Measurements from ENCODE around the gene CLSTN3.
"Not testable (repeated sequence)": the region's sequence is repeated elsewhere in the genome, so short reads cannot be mapped to it uniquely, and the experiment has no call there.

CLSTN3 gene

GRCh38 chr12:7106082-7106481, 24.1 kb upstream of the CLSTN3 start:
- DNase-seq: no peak

GRCh38 chr12:7107181-7107580, 23.0 kb upstream of the CLSTN3 start:
- DNase-seq: not testable (repeated sequence)

GRCh38 chr12:7107636-7108002, 22.6 kb upstream of the CLSTN3 start:
- DNase-seq: no peak

GRCh38 chr12:7108003-7108795, 22.0 kb upstream of the CLSTN3 start:
- DNase-seq: peak; percentile 75

DNA sequence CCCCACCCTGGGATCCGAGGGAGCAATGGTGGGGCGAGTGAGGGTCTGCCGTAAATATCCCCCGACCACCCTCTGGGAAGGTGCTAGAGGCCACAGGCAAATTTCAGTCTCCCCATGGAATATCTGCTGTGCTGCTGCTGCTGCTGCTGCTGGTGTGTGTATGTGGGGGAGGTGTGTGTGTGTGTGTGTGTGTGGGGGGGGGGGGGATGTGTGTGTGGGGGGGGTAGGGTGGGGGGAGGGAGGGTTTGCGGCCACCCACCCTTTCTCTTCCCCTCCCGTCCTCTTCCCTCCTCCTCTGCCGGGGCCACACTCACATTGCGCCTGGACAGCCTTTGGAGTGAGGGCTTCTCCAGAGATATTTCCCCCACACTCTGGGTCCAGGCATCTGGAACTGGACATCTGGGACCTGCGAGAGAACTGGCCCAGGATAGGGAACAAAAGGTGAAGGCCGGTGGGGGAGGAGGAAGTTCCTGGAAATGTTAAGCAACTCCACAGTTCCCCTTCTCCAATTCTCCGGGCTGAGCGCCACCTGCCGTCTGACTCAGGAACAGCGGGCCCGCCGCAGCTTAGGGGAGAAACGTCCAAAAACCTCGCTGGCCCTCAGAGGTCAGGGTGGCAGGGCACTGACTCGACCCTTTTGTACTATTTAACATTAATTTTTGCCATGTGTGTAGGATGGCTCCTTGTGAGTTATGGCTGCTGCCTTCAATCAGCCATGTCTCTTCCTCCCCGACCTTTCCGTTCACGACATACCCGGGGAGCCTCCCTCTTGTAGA, 21.2 kb upstream of the CLSTN3 start, which contains the start of gene C1RL:
Gene C1RL, minus strand, starts transcription at position 419 of the 776 bp plus-strand sequence. Its CDS starts 34 bp downstream, at position 385.
- peak; percentile 95 for DNase-seq

DNA sequence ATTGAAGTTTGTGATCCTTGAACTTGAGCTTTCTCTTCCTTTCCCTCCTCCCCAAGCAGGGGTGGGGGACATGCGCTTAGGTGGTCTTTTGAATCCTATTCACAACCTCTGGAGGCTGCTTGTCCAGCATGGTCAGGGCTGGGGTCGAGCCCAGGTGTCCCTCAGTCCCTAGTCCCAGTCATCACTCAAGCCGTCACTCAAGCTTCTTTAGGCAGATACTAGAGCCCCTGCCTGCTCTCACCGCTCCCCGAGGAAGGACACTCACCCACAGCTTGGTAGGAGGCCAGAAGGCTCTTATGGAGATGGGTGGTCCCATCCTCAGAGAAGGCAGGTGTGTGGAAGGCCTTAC, 20.6 kb upstream of the CLSTN3 start:
- DNase-seq: no peak

- DNase-seq: no peak
These were observed 19.5 kb upstream of the CLSTN3 start for GRCh38 chr12:7110661-7111060.

DNA sequence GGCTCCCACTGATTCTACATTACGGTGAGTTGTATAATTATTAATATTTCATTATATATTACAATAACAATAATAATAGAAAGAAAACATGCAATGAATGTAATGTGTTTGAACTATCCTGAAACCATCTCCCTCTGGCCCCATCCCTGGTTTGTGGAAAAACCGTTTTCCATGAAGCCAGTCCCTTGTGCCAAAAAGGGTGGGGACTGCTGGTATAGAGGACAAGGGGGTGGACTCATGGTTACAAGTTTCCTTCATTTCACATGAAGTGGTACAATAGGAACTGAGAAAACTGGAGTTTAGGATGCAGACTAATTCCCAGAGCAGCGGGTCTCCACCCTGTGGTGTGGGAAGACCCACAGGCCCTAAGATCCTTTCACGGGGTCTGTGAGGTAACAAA, 18.1 kb upstream of the CLSTN3 start:
- no peak for DNase-seq

DNA sequence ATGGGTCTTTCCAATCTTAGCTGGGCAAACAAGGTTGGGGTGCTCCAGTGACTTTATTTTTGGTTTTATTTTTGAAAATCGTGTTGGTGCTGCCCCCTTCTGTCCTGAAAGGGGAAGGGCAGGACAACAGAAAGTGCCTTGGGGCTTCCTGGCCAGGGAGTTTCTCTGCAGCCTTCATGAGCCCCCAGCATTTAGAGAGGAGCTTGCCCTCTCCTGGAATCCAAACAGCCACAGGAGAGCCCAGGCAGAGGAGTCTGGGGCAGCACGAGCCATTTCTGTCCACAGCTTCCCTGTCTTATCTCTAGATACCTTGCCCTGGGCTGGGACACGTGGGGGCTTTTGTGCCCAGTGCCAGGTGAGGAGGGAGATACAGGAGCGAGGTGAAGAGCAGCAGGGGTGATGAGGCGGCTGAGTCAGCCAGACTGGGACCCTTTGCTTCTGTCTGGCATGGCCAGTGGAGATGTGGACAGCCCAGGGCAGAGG, 16.7 kb upstream of the CLSTN3 start:
- DNase-seq: peak; percentile 89

GRCh38 chr12:7114008-7114407, 16.2 kb upstream of the CLSTN3 start:
- no peak for DNase-seq

DNA sequence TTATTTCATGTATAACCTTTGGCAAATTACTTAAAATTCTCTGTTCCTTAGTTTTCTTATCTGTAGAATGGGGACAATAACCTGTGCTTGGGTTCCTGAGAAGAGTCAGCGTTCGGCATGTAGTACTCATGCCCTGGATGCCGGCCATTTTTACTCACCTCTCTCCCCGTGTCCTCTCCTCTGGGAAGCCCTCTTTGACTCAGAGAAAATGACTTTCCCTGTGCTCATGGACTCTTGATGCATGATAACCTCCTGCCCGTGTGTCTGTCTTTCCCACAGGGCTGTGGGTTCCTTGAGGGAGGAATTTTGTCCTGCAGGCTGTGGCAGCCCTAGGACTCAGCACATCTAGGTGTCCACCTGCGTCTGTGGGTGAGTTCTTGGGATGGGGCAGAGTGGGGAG, 15.3 kb upstream of the CLSTN3 start:
- DNase-seq: no peak

DNA sequence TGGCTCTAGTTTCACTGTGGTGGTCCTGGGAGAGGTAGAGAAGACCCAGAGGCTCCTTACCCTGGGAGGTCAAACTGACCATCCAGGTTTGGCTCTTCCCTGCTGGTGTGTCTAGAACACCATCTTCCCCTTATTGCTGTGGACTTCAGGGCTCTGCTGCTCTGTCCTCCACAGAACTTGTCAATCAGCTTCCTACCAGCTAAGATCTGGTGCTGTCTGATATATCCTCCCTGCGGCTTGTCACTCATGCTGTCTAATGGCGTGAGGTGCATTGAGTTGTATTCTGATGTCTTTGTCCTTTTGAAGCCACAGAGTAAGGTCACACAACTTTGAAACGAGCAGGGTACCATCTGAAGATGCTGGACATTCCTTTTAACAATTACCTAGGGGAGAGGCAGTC, 14.0 kb upstream of the CLSTN3 start:
- DNase-seq: no peak

DNA sequence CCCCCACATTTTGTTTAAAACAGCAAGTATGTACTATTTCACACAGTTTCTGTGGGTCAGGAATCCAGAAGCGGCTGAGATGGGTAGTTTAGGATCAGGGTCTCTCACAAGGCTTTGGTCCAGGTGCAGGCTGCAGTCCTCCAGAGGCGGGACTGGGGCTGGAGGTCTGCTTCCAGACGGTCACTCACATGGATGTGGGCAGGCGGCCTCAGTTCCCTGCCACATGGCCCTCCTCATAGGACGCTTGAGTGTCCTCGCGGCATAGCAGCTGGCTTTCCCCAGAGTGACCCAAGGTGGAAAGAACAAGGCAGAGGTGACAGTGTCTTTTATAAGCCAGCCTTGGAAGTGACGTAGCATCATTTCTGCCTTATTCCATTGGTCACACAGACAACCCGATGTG, 13.3 kb upstream of the CLSTN3 start:
- DNase-seq: no peak

DNA sequence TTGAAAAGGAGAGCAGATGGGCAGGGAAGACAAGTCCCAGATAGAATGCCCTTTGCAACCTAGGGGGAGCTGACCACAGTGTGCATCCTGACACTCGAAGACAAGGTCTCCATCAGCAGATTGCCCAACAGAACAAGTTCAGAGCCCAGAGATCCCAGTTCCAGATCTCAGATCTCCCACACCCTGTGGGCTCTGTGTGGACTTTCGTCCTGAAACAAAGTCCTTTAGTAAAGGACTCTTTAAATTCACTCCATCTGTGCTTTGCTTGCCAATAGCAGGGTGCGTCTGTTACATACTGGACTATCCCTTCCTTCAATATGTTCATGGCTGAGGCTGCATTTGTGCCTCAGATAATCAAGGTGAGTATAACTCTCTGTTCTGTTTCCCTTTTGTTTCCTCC, 12.5 kb upstream of the CLSTN3 start:
- no peak for DNase-seq

DNA sequence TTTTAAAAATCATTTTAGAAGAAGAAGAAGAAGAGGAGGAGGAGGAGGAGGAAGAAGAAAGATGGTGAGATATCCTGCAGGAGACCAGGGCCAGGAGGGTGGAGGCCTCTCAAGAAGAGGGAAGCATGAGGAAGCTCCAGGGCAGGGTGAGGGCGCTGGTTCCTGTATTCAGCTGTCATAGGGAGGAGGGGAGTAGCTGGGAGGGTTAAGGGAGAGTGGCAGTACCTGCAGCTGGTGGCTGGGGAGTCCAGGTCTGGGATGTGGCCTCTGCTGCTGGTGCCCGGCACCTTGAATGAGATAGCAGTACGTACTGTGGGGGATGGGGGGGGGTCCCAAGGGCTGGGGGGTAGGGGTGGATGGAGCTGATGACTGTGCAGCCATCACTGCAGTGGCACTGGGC, 11.3 kb upstream of the CLSTN3 start:
- no peak for DNase-seq

DNA sequence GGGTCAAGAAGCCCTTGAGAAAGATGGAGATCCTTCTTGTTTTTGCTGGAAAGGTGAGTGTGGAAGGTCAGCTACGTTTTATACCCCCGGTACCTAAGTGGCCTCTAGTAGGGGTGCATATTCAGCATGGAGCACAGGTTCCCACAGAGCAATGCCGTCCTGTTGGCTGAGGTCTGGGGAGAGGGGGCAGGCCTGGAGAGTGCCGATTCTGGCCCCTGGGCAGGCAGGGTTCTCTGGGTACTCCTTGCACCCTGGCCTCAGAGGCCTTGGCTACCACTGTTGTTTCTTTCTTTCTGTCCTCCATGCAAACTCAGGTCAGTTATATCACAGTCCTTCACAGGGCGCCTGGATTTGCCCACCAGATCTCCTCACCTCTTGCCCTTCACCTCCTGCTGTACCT, 10.0 kb upstream of the CLSTN3 start:
- no peak for DNase-seq

DNA sequence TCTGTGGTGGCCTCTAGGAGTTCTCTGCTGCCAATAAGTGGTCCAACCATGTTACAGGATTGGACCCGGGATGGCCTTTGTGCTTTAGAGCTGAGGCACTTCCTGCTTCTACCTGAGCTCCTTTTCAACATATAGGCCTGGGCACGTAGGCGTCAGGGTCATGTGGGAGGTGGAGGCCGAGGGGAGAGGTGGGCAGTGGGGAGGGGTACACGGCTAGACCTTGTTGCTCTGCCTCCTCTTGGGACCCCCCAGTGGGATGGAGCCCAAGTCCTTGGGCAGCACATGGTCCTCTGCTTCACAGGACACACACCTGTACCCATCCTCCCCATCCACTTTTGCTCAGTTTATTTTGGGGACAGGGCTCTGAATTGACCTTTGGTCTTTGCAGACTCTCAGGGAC, 8.8 kb upstream of the CLSTN3 start:
- no peak for DNase-seq

DNA sequence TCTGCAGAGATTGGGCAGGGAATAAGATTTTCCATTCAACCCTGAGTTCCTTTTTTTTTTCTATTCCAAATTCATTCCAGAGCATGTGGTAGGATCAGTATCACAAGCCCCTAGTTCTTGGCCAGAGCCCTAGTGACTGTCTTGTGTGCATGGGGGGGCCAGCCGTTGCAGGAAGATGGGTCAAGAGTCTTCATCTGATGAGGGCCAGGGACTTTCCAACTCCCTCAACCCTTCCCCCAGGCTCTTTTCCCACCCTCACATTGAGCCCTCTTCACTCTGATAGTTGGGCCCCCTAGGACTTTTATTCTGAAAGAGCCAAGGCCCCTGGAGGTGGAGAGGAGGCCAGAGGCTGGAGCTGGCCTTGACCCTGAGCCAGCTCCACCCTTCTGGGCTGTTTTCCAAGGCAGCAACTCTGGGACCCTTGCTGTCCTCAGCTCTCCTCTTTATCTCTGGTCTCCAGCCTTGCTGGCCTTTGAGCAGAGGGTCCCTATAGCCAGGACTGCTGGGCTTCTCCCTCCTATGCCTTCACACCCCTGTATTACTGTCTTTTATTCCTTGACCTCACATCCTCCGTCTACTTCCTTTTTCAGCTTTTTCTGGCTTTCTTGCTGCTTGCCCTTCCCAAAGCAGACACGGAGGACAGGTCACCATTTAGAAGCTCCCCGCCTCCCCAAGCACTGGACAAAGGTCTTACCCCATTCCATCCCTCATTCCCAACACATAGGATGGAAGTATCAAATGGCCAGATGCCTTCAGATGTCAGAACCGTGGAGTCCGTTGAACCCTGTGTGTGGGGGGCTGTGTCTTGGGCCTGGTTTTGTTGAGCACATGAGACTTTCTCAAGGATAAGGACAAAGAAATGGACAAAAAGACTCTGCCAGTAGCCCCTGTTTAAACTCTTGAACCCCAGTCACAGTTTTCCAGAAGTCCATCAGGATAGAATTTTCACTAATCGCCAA, 7.1 kb upstream of the CLSTN3 start:
- no peak for DNase-seq

DNA sequence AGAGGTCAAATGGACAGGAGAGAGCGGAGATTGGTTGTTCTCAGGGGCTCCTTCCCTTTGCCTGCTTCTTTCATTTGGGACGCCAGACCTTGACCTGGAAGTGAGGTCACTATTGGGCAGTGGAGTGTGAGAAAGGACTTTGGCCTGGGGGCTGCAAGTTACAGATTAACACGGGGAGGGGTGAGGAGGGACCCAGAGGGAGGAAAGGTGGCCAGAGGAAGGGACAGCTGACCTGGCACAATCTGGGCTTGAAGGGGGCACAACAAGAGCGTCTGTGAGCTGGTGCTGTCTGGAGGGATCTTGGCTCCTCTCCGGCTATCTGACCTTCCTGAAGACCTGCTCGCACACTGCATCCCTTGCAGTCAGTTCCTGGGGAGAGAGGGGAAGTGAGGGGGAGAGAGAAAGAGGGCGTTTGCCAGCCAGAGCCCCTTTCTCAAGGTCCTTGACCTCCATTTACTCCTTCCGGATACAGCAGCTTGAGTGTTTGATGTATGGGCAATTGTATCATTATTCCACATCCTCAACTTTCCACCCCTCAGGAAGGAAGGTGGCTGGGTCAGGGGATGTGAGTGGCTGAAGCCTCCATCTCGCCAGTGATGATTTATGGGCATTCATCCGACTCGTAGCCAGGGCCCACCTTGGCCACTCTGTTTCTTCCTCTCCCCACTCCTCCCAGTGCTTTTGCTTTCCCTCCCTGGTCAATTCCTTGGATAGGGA, 6.2 kb upstream of the CLSTN3 start:
- no peak for DNase-seq

GRCh38 chr12:7125632-7126227, 4.4 kb upstream of the CLSTN3 start:
- DNase-seq: no peak

- no peak for DNase-seq
These were observed 2.1 kb upstream of the CLSTN3 start for GRCh38 chr12:7127916-7128626.

All from NCI-H2171 treated with DMSO at 0.1 percent for 48 hours (cell line).